HG02840 (cell line): ENCODE results near the gene FANCD2.
"Not testable (repeated sequence)": the region's sequence is repeated elsewhere in the genome, so short reads cannot be mapped to it uniquely, and the experiment has no call there.

Source experiments
- ATAC-seq: cut with Tn5 transposase; IDR thresholded peaks from one replicate; pipeline ENCODE4 v1.9.1; 2021; ENCODE audit warnings: mild to moderate bottlenecking, moderate library complexity, moderate number of reproducible peaks; ENCODE audit not compliant: unreplicated experiment, low FRiP score

Gene FANCD2

GRCh38 chr3:10026084-10026890 is at the start of gene FANCD2:
FANCD2 (plus strand) TSS chr3:10026437; CDS start chr3:10028658, 2,221 bp downstream.
- peak; percentile 93 for ATAC-seq

- no peak for ATAC-seq
Observed at GRCh38 chr3:9976721-9977709, 49.2 kb upstream of the FANCD2 start.

- no peak for ATAC-seq
Observed at GRCh38 chr3:9978710-9979305, 47.4 kb upstream of the FANCD2 start.

- ATAC-seq = no peak
Observed at GRCh38 chr3:9980251-9980650, 46.0 kb upstream of the FANCD2 start.

GRCh38 chr3:9986230-9986725 is 40.0 kb upstream of the FANCD2 start:
- peak; percentile 31 for ATAC-seq

- ATAC-seq = no peak
Observed at GRCh38 chr3:9994086-9994844, 32.0 kb upstream of the FANCD2 start.

DNA sequence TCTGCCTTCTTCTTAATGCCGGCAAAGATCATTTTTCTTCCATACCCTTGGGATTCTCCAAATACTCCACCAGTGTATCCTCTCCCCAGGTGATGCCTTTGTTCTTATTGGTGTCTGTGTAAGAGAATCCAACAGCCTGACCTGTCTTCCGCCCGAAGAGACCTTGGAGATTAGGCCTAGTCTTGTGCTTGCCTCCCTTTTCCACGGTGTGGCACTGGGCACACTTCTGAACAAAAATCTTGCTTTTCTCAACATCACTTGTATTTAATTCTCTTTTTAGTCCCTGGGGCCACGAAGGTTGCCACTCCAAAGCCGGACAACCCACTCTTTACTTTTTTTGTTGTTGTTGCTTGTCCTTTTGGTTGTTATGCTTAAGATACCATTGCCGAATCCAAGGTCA is 25.6 kb upstream of the FANCD2 start:
- no peak for ATAC-seq

- no peak for ATAC-seq
Observed at GRCh38 chr3:10002951-10003350, 23.3 kb upstream of the FANCD2 start.

DNA sequence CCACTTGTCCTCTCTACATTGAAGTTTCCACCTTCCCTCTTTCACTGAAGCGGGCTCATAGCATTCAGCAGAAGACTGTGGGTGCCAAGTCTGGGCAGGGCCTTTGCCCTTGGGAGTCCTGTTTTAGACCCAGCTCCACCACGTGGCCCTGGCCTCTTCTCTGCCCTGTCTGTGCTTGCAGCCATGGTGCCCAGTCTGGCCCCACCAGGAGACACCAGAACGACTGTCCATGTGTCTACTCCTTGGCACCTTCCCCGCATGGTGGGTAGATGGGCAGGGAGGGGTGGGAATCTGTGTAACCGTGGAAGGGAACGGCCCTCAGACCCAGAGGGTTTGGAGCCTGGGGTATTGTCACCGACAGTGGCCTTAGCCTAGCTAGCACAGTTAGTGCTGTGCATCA is 21.7 kb upstream of the FANCD2 start:
- ATAC-seq = no peak

GRCh38 chr3:10004960-10005564 is 21.2 kb upstream of the FANCD2 start:
- ATAC-seq = no peak

DNA sequence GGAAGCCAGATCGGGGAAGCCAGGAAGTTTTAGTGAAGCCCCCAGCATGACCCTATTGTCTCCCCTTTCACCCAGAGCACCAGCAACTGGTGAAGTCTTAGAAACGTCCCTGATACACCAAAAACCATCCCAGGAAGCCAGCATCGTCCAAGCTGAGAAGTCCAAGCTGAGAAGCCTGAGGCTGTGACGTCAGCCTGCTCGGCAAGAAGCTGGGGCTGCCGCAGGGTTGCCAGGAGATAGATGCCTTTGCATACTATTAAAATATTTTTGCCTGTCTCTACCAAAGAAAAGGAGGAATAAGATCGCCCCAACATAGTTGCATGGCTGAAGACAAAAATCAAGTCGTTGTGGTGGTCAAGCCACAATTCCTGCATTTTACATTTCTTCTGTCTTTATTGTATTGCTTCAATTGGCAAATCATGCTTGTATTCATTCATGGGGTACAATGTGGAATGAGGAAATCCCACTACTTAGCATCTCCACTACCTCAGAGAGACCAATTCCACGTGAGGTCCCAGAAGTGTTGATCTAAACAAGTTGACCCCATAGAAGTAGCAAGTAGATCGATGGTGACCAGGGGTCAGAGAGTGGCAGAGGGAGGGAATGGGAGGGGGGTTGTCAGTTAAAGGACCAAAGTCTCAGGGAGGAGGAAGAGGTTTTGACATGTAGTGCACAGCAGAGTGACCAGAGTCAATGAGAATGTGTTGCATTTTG is 20.0 kb upstream of the FANCD2 start:
- no peak for ATAC-seq

DNA sequence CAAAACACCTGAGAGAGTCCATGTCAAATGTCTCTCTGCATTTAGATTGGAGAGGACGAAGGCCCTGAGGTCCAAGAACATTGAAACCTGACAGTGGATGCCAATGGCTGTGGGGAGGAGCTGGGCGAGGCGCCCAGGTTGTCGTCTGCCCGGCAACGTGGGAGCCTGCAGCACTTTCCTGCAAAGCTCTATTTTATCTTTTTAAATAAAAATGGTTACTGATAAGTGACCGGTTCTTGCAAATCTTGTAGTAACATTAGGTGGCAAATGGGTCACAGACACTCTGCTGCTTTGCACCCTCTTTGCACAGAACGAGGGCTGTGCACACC is 19.5 kb upstream of the FANCD2 start:
- ATAC-seq = no peak

DNA sequence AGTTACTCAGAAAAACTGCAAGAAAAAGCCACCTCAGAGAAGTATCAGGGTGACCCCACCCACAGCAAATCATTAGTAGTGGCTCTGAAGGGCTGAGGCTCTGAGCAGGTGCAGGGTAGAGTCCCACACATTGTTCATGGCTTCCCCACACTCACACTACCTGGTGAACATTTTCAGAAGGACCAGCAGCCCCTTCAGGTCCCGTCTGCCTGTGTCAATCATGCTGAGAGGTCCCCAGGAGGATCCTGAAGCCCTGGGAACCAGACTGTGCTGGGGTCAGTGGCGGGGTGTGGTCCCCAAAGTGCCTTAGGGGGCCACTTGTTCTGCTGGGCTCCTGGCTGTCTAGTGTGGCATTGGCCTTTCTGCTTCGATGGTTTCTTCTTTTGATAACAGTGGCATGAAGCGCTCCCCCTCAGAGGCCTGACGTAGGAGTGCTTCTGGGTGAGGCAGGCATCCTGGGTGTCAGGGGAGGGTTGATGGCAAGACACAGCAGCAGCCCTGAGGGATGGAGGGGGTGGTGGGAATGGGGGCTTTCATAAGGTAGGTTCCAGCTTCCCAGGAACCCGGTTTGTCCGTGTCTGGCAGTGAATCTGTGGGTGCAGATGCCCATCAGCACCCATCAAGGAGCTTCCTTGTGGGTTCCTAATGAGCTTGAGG is 19.0 kb upstream of the FANCD2 start:
- ATAC-seq = no peak

DNA sequence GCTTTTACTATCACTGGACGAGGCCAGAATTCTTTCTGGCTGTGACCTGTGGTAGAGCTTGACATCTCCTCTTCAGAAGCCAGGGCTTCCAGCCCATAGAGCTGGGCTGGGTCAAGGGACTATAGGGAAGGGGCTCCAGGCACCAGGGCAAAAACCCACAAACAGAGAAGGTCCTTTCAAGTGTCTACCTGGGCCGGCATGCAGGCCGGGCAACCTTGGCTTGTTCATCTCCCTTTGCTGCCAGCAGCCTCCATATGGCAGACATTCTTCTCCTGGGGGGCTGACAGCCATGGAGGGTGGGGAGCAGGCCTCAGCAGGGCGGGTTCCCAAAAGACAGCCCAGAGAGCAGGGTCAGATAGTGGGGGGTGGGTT is 18.0 kb upstream of the FANCD2 start:
- not testable (repeated sequence) for ATAC-seq

DNA sequence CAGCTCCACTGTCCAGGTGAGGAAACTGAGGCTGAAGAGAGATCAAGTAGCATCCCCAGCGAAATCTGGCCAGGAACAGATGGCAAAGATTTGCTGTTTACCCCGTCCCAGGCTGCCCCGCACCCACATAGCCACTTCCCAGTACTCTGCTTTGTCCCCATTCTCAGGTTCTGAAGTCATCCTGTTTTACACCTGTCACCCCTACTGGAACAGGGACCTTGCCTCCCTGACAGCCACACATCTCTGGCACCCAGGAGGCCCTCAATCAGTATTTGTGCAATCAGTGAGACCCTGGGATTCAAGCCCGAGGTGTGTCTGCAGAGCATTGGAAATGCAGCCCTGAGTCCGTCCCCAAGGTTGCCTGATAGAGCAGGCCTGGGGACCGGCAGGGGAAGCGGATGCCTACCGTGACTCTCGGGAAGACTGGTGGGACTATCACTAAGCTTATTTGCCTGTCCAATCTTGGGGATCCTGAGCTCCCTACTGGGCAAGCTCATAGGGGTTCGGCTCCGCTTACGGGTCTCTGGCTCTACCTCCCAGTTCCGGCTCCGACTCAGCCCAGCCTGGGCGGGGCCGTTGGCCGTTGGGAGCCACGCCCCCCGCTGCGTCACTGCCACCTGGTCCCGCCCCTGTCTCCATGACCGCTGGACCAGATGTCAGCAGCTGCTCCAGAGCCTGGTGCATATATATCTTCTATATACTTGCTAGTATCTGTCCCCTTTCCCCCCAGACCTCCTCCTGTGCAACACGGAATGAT is 17.5 kb upstream of the FANCD2 start:
- ATAC-seq = peak; percentile 63

DNA sequence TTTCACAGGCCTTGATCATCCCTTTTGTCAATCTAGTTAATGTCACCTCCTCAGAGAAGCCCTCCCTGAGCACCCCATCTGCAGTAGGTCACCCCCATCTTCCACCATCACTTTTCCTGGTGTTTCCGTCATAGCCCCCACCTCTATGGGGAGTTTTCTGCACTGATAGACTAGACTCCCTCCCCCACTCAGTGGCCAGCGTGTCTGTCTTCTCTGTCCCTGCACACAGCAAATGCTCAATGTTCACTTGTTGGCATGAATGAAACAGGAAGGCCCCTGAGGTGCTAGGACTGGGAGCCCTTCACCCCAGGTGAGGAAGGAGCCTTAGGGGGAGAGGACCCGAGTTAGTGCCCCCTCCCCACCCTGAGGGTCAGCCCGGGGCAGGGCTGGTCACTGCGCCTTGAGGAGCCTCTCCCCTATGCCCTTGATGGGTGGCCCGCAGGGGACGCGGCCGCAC is 15.8 kb upstream of the FANCD2 start:
- ATAC-seq = no peak

DNA sequence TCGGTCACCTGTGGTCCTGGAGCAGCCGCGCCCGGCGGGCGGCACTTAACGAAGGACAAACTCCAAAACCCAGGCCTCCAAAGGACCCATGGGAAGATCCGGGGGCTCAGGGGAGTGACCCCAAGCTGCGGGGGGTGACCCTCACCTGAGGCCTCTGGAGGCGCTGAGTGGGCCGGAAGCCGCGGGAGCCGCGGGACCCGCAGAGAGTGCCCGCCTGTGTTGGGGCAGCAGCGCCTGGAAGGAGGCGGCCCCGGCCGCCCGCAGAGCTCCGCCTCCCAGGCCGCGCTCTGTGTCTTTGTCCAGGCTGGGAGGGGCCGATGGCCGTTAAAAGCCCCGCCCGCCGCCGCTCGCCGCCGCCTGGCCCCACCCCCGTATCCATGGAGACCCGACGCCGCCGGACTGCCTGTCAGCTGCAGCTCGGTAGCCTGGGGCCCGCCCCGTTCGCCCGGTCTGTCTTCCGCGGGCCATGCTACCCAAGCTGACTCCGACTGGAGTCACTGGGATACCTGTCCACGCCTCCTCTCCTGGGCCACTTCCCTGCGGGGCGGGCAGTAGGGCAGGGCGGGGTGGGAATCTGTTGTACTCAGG is 15.3 kb upstream of the FANCD2 start:
- peak; percentile 75 for ATAC-seq
